ENCODE measurements around the gene CD180.

The CD180 gene

DNA sequence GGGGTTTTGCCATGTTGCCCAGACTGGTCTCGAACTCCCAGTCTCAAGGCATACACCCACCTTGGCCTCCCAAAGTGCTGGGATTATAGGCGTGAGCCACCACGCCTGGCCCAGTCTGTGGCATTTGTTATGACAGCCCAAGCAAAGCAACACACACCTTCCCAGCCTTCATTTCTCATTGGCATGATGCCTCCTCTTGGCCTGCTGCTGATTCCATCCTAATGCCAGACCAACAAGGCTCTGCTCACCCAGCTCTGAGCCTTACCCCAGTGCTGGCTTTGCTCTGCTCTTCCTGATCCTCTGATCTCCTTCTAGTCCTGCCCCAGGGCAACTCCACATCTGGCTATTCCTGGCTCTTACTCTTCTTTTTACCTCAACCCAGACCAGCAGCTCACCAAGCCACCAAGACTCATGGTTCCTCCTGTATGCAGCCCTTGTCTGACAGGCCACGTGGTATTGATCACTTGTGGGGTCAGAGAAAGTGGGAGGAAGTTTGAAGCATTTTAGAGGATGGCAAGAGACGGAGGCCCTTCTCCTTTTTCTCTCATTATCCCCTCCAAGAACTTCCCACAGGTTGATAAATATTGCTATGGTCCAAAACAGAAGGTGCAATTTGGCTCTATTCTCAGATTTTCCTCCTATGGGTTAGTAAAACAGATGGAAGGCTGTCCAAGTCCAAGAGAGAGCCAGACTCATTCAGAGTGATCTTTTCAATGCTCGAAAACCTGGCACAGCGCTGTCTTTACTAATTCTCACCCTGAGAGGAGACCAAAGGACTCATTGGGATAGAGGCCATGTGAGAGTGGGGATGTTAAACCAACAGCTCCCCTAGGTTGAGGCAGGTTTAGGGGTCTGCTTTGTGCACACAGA, 958 bp downstream of the CD180 start:
- TF ChIP-seq, protein P1, sequence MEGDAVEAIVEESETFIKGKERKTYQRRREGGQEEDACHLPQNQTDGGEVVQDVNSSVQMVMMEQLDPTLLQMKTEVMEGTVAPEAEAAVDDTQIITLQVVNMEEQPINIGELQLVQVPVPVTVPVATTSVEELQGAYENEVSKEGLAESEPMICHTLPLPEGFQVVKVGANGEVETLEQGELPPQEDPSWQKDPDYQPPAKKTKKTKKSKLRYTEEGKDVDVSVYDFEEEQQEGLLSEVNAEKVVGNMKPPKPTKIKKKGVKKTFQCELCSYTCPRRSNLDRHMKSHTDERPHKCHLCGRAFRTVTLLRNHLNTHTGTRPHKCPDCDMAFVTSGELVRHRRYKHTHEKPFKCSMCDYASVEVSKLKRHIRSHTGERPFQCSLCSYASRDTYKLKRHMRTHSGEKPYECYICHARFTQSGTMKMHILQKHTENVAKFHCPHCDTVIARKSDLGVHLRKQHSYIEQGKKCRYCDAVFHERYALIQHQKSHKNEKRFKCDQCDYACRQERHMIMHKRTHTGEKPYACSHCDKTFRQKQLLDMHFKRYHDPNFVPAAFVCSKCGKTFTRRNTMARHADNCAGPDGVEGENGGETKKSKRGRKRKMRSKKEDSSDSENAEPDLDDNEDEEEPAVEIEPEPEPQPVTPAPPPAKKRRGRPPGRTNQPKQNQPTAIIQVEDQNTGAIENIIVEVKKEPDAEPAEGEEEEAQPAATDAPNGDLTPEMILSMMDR (conservative IDR thresholded peaks at IDR 0.05; ENCODE audit: low read depth, low read length): no peak
- H3K4me3 ChIP-seq (ENCODE audit: low read depth, low read length): no peak overlapping the region
- DNase-seq (ENCODE audit: low read depth): no peak

DNA sequence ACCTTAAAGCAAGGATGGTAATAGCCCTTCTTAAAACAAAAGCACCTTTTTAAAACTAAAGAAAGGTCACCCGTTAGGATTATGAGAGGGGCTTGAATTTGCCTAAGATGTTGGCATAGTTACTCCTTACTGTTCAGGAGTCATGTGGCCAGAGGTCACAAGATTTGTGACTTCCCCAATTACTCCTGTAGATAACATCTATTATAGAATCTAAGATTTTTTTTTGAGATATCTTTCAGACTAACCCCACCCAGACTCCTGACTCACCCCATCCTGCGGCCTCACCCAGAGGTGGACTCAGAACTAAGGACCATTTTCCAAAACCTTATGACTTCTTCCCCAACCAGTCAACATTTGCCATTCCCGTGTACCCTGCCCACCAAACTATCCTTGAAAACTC, 2.4 kb downstream of the CD180 start:
- DNase-seq (ENCODE audit: low read depth): no peak
- TF ChIP-seq, protein P1 (conservative IDR thresholded peaks at IDR 0.05; ENCODE audit: low read depth, low read length): no peak
- H3K4me3 ChIP-seq (ENCODE audit: low read depth, low read length): no peak overlapping the region

DNA sequence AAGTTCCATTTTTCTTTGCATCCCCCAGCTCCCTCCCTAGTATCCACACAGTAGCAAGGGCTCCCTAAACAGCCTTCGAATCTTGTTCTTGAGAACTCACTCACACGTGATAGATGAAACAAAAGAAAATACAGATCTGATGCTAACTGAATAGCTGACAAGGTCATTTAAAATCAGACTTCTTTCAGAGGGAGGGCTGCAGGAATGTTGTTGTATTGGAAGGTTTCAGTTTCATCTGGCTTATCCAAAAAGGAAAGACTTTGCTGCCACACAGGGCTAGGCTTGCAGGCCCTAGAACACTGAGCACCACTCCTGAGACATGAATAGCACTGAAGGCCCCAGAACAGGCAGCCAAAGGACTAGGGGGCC, 3.2 kb downstream of the CD180 start:
- TF ChIP-seq, protein P1 (conservative IDR thresholded peaks at IDR 0.05; ENCODE audit: low read depth, low read length): no peak
- H3K4me3 ChIP-seq (ENCODE audit: low read depth, low read length): no peak overlapping the region
- DNase-seq (ENCODE audit: low read depth): no peak

DNA sequence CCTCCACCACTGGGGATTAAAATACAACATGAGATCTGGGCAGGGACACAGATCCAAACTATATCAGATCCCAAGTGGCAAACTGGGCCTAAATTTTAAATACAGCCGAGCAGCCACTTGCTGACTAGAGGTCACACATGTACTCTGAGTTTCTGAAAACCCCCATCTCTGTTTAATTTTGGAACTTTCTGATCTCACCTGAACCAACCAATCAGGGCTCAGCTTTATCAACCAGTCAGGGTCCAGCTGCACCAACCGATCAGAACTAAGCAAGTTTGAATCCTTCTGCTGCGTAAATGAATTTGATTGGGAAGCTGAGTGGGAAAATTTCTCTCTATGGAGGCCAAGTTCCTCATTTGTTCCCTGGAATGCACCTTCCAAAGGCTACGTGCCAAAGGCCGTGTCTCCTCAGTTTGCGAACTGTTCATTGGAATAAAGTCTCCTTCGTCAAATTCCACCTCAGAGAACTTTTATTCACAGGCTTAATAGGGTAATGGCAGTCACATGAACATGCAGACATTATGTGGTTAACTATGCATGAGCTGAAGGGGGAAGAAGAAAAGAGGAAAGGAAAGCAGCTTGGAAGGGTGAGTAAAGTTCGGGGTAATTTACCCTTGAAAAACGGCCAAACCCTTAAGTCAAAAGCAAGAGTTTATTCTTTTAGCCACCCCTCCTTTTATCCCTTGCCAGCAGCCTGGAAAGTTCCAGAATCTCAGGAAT, 3.7 kb downstream of the CD180 start:
- no peak overlapping the region for H3K4me3 ChIP-seq (ENCODE audit: low read depth, low read length)
- TF ChIP-seq, protein P1 (conservative IDR thresholded peaks at IDR 0.05; ENCODE audit: low read depth, low read length): no peak
- DNase-seq (ENCODE audit: low read depth): no peak

DNA sequence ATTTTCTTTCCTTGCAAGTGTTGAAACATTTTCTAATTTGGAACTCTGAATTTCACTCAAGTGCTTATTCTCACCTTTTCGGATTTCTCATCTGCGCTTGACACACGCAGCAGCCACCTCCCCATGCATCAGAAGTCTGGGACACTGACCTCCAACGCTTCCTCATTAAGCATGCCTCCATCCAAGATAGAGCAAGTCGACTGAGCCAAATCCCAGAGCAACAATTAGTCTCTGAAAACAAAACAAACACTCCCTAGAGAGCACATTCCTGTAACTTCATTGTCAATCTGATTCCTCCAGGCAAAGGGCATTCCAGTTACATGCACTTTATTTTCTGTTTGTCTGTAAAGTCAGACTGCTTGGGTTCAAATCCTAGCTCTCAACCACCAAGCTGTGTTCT, 5.7 kb downstream of the CD180 start:
- no peak for DNase-seq (ENCODE audit: low read depth)
- TF ChIP-seq, protein P1 (conservative IDR thresholded peaks at IDR 0.05; ENCODE audit: low read depth, low read length): no peak
- H3K4me3 ChIP-seq (ENCODE audit: low read depth, low read length): no peak overlapping the region

DNA sequence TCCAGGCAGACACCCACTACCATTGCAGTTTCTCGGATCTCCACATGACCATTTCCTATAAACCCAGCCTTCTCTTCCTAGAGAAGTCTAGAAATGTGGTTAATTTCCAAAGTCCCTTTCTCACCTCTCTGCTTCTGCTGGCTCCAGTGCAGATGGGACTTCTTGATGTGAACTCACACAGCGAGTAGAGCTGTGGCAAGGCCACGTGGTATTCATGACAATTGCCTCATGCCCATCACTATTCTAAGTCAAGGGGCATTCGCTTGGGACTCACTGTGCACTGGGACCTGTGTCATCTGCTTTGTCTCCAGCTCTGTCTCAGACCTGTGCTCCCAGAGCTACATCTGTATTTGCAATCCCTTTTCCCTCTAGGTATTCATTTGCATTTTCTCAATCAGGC, 6.2 kb downstream of the CD180 start:
- no peak for DNase-seq (ENCODE audit: low read depth)
- TF ChIP-seq, protein P1 (conservative IDR thresholded peaks at IDR 0.05; ENCODE audit: low read depth, low read length): no peak
- H3K4me3 ChIP-seq (ENCODE audit: low read depth, low read length): no peak overlapping the region
